GM23338 (cell line): ENCODE data around the gene SLC22A16.
A peak's percentile ranks its signal among the peaks of the same experiment; 100 is the strongest.
"Not testable (repeated sequence)": the region's sequence is repeated elsewhere in the genome, so short reads cannot be mapped to it uniquely, and the experiment has no call there.

ENCODE experiments used
- CREB1 ChIP-seq: fragments of 250-450 bp; sonication (Bioruptor Pico); IDR thresholded peaks from 2 replicates; pipeline ENCODE4 v1.5.0; 2020; ENCODE audit warnings: low read depth, mild to moderate bottlenecking, moderate library complexity
- EZH2 ChIP-seq: fragments of 200-600 bp; sonication (generic); IDR thresholded peaks from one replicate; pipeline ENCODE4 v1.8.0; 2017; ENCODE audit warnings: antibody characterized with exemption, mild to moderate bottlenecking, low read depth; ENCODE audit not compliant: unreplicated experiment
- EZH2phosphoT487 ChIP-seq: fragments of 200-600 bp; sonication (generic); IDR thresholded peaks from one replicate; pipeline ENCODE4 v1.8.1; 2018; ENCODE audit warnings: antibody characterized with exemption; ENCODE audit not compliant: unreplicated experiment
- NANOG ChIP-seq: IDR thresholded peaks from 2 replicates; pipeline ENCODE4 v1.6.1; 2016; ENCODE audit warnings: antibody characterized with exemption, borderline replicate concordance
- POLR2AphosphoS5 ChIP-seq: IDR thresholded peaks from 2 replicates; pipeline ENCODE4 v1.6.1; 2016; ENCODE audit warnings: antibody characterized with exemption, low read depth
- STAT1 ChIP-seq: IDR thresholded peaks from one replicate; pipeline ENCODE4 v1.6.1; 2016; ENCODE audit warnings: antibody characterized with exemption; ENCODE audit not compliant: unreplicated experiment
- ZNF462 ChIP-seq: fragments of 250-450 bp; sonication (Bioruptor Pico); IDR thresholded peaks from 2 replicates; pipeline ENCODE4 v1.5.0; 2020; ENCODE audit warnings: mild to moderate bottlenecking, moderate library complexity
- TF ChIP-seq, protein P1 (sequence below), 2 experiments: fragments of 200-600 bp in 1 of 2; sonication (generic) in 1 of 2; conservative IDR thresholded peaks; 2 replicates each; pipeline versions ENCODE4 v1.5.1 to v1.6.1; 2016 to 2017; ENCODE audit warnings: antibody characterized with exemption in 2 of 2, low read depth in 2 of 2, mild to moderate bottlenecking in 2 of 2, moderate library complexity in 1 of 2
- TF ChIP-seq, protein P2 (sequence below): IDR thresholded peaks from one replicate; pipeline ENCODE4 v1.6.1; 2018; ENCODE audit warnings: antibody characterized with exemption; ENCODE audit not compliant: unreplicated experiment

DNA sequence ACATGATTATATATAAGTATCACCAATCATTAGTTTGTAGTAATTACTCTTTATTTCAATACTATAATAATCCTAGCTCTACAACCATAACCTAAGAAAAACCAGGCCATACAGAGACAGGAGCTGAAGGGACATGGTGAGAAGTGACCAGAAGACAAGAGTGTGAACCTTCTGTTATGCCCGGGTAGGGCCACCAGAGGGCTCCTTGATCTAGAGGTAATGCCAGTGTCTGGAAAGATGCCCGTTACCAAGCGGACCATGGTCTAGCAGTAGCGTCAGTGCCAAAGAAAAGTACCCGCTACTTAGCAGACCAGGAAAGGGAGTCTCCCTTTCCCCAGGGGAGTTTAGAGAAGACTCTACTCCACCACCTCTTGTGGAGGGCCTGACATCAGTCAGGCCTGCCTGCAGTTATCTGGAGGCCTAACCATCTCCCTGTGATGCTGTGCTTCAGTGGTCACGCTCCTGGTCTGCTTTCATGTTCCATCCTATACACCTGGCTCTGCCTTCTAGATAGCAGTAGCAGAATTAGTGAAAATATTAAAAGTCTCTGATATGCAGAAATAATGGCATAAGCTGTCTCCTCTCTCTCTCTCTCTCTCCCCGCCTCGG lies 18.7 kb downstream of the SLC22A16 start:
- not testable (repeated sequence) for TF ChIP-seq EZH2phosphoT487; ZNF462; POLR2AphosphoS5; EZH2; STAT1; CREB1 (CRISPR knock-in tag); NANOG
- TF ChIP-seq, protein P1, sequence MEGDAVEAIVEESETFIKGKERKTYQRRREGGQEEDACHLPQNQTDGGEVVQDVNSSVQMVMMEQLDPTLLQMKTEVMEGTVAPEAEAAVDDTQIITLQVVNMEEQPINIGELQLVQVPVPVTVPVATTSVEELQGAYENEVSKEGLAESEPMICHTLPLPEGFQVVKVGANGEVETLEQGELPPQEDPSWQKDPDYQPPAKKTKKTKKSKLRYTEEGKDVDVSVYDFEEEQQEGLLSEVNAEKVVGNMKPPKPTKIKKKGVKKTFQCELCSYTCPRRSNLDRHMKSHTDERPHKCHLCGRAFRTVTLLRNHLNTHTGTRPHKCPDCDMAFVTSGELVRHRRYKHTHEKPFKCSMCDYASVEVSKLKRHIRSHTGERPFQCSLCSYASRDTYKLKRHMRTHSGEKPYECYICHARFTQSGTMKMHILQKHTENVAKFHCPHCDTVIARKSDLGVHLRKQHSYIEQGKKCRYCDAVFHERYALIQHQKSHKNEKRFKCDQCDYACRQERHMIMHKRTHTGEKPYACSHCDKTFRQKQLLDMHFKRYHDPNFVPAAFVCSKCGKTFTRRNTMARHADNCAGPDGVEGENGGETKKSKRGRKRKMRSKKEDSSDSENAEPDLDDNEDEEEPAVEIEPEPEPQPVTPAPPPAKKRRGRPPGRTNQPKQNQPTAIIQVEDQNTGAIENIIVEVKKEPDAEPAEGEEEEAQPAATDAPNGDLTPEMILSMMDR (conservative IDR thresholded peaks at IDR 0.05; ENCODE audit: low read depth in 2 of 2): peak; percentile 53 to 69
- TF ChIP-seq, protein P2, sequence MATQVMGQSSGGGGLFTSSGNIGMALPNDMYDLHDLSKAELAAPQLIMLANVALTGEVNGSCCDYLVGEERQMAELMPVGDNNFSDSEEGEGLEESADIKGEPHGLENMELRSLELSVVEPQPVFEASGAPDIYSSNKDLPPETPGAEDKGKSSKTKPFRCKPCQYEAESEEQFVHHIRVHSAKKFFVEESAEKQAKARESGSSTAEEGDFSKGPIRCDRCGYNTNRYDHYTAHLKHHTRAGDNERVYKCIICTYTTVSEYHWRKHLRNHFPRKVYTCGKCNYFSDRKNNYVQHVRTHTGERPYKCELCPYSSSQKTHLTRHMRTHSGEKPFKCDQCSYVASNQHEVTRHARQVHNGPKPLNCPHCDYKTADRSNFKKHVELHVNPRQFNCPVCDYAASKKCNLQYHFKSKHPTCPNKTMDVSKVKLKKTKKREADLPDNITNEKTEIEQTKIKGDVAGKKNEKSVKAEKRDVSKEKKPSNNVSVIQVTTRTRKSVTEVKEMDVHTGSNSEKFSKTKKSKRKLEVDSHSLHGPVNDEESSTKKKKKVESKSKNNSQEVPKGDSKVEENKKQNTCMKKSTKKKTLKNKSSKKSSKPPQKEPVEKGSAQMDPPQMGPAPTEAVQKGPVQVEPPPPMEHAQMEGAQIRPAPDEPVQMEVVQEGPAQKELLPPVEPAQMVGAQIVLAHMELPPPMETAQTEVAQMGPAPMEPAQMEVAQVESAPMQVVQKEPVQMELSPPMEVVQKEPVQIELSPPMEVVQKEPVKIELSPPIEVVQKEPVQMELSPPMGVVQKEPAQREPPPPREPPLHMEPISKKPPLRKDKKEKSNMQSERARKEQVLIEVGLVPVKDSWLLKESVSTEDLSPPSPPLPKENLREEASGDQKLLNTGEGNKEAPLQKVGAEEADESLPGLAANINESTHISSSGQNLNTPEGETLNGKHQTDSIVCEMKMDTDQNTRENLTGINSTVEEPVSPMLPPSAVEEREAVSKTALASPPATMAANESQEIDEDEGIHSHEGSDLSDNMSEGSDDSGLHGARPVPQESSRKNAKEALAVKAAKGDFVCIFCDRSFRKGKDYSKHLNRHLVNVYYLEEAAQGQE: not testable (repeated sequence)
